HG03378 (cell line): ENCODE measurements around the gene TRIM9.

ENCODE experiments used
- ATAC-seq: cut with Tn5 transposase; IDR thresholded peaks from one replicate; pipeline ENCODE4 v1.9.1; 2021; ENCODE audit warnings: mild to moderate bottlenecking, moderate library complexity; ENCODE audit not compliant: unreplicated experiment

TRIM9 gene

DNA sequence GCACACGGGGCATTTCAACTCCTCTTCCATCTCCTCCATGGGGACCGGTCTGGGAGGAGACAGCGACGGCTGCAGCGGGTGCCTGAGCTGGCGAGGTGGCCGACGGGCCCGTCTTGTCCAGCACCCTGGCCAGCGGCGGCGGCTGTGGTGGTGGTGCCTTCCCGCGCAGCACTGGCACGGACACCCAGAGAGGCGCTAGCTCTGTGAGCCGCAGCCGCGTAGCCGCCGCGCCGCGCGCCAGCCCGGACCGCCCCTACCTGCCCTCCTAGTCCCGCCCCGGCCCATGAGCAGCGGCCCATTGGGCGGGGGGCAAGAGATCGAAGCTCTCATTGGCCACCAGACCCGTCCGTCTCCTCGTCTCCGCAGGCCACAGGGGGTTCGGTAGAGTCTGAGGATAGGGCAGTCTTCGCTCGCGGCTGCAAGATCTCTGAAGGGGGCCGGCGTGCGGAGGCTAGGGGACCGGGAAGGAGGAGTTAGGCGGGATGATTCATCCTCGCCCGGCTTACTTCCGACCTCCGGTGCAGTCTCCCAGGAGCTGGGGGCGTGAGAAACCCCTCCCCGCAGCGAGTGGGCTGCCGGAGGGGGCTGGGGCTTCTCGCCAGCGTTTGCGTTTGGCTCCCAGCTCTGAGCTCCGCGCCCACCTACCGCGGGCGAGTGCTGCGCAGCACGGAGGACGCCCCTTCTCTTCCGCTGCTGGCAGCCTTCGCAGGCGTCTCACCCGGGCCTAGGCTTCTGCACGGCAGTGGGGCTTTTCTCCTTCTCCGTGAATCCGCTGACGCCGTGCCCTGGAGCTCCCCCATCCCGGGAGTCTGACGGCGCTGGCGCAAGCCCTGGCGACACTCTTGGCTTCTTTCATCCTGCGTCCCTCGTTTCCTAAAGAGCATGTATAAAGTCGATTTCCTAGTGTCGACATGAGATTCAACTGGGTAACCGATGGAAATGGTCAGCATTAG is at the start of gene TRIM9:
Gene TRIM9 (minus strand): TSS at position 205 of the 953 bp plus-strand sequence. CDS start 166 bp downstream, at position 39.
- ATAC-seq, result peak; percentile 95

DNA sequence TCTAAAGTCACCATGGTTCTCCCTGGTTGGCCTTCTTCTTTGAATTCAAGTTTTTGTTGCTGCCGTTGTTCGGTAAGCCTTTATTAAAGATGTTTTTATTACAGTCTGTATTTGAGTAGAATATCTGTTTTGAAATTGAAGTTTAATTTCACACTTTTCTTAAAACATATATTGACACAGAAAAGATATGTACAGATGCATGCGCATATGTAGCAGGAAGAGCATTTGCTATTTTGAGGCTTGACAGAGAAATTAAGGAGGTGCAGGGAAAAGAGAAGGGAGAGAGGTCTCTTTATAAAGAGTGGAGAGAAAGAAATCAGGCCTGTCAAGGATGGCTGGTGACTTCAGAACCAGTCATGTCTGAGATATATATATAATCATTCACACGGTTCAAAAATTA is 46.0 kb upstream of the TRIM9 start:
- no peak for ATAC-seq

- ATAC-seq, result no peak
Measured at GRCh38 chr14:51140338-51140737, 45.4 kb upstream of the TRIM9 start.

- no peak for ATAC-seq
Measured at GRCh38 chr14:51139121-51139681, 44.3 kb upstream of the TRIM9 start.

DNA sequence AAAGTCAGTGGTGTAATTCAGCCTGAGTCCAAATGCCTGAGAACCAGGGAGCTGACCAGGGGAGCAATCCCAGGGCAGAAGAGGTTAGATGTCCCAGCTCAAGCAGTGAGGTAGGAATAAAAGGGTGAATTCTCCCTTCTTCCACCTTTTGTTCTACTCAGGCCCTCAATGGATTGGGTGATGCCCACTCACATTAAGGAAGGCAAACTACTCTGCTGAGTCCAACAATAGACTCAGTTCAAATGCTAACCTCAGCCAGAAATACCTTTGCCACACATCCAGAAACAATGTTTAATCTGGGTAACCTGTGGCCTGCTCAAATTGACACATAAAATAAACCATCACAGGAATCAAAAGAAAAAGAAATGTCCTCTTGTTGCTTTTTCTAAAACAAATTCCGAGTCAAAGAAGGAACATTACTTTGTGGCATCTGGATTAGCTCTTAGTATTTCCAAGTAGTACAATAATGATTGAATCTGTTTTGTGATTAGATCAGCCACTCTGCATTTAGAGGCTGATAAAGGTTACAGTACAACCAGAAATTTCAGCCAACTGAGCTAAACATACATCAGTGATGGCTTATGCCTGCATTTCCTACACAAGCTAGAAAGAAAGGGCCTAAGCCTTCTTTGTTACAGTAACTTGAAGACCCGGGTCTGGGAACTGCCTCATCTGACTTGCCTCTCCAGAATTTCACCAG is 43.6 kb upstream of the TRIM9 start:
- ATAC-seq, result no peak

GRCh38 chr14:51131516-51131915 is 36.6 kb upstream of the TRIM9 start:
- no peak for ATAC-seq

- no peak for ATAC-seq
Measured at GRCh38 chr14:51129130-51129529, 34.2 kb upstream of the TRIM9 start.

GRCh38 chr14:51124029-51124428 is 29.1 kb upstream of the TRIM9 start:
- no peak for ATAC-seq

DNA sequence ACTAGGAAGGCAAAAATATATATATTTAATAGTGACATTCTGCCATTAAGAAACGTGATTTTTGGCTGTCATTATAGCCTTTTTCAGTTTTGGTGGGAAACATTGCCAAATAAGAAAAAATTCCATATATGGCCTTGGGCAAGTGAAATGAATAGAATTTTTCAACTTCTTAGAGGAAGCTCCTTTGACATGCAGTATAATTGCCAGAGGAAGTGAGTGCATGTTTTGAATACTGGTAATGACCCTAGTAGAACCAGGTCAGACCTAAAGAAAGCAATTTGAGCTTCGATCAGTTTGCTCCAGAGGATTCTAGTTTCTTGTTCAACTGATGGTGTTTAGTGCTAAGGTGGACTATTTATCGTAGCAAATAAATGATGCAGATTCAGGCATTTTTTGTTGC is 26.2 kb upstream of the TRIM9 start:
- ATAC-seq, result no peak

- ATAC-seq, result no peak
Measured at GRCh38 chr14:51119411-51120051, 24.6 kb upstream of the TRIM9 start.

- ATAC-seq, result no peak
Measured at GRCh38 chr14:51118993-51119392, 24.1 kb upstream of the TRIM9 start.

GRCh38 chr14:51117593-51117992 is 22.7 kb upstream of the TRIM9 start:
- no peak for ATAC-seq

- no peak for ATAC-seq
Measured at GRCh38 chr14:51116682-51117081, 21.8 kb upstream of the TRIM9 start.

GRCh38 chr14:51109651-51110050 is 14.7 kb upstream of the TRIM9 start:
- no peak for ATAC-seq

GRCh38 chr14:51107801-51108200 is 12.9 kb upstream of the TRIM9 start:
- ATAC-seq, result no peak

- no peak for ATAC-seq
Measured at GRCh38 chr14:51104467-51104866, 9.6 kb upstream of the TRIM9 start.

DNA sequence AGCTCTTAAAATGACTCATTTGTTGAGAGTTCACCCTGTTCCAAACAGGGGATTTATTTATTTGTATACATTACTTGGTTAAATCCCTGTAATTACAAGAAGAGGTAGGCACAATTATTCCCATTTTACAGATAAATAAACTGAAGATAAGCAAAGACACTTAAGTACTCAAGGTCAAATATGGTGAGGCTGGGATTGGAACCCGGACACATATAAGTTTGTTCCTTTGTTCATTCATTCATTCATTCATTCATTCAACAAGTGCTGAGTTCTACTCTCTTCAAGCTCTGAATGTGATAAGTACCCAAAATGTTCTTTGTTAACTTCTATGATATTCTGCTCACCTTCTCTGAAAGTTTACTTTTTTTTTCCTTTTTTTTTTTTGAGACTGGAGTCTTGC is 2.4 kb upstream of the TRIM9 start:
- no peak for ATAC-seq

DNA sequence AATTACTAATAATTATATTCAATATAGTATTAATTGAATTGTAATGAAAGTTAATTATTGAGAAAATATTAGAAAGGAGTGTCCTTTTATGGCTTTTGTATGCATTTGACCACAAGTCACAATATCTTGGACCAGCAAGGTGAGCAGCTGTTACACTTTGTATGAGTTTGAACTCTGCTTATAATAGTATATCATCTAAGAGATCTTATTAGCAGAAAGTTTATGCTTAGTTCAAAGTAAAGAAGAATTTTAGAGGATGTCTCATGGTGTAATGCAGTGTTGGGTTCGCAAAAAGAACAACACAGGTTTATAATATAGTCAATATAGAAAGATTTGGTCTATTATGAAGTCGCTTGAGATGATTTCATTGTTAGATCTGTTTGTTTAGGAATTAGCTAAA is 2.0 kb upstream of the TRIM9 start:
- ATAC-seq, result no peak

- no peak for ATAC-seq
Measured at GRCh38 chr14:51095854-51096823, 1.2 kb upstream of the TRIM9 start.

- peak; percentile 4 for ATAC-seq
Measured at GRCh38 chr14:51094282-51094821, 553 bp downstream of the TRIM9 start.
